ENCODE measurements around the gene SSX2IP.

- TF ChIP-seq ZNF274 (IDR thresholded peaks at IDR 0.05; ENCODE audit: low read depth, low read length) (no peak), YY1 (IDR thresholded peaks at IDR 0.05; ENCODE audit: insufficient read depth, insufficient read length) (no peak), SUZ12 (IDR thresholded peaks at IDR 0.05; ENCODE audit: extremely low read depth, insufficient read depth, insufficient read length) (no peak)
Observed at GRCh38 chr1:84711869-84712268, 21.6 kb upstream of the SSX2IP start.
